Coronary artery (tissue), 2 donors: ENCODE measurements around the gene PHLDB2.

Source experiments
- DNase-seq: peaks from one replicate; pipeline ENCODE4 v3.0.0-alpha.2; 2017; ENCODE audit warnings: low spot score
- H3K27ac ChIP-seq, 2 donors: fragments of 200-600 bp; sonication (generic); one replicate each; pipeline ENCODE4 v1.5.1; 2016 to 2019
- H3K4me3 ChIP-seq: fragments of 200-600 bp; sonication (generic); 2 replicates; pipeline ENCODE4 v1.5.1; 2016; ENCODE audit warnings: mild to moderate bottlenecking, moderate library complexity
- CTCF ChIP-seq: fragments of 200-600 bp; sonication (generic); IDR thresholded peaks from one replicate; pipeline ENCODE4 v1.5.1; 2019; ENCODE audit warnings: antibody characterized with exemption

The PHLDB2 gene

GRCh38 chr3:111856501-111856900, 2.6 kb upstream of the PHLDB2 start:
- TF ChIP-seq CTCF: no peak
- Histone ChIP-seq H3K27ac (no peak overlapping the region), H3K4me3 (no peak overlapping the region)
- no peak for DNase-seq

- DNase-seq: no peak
- no peak overlapping the region for H3K4me3 ChIP-seq
- H3K27ac ChIP-seq: no peak overlapping the region
- no peak for TF ChIP-seq CTCF
These were observed 1.6 kb upstream of the PHLDB2 start for GRCh38 chr3:111857474-111857873.

GRCh38 chr3:111858642-111859041, 423 bp upstream of the PHLDB2 start:
- Histone ChIP-seq H3K4me3 (peak overlapping the region; percentile 89), H3K27ac (peak overlapping the region; percentile 95 to 99)
- no peak for TF ChIP-seq CTCF
- DNase-seq: no peak

- H3K4me3 ChIP-seq: peak overlapping the region; percentile 89
- peak; percentile 23 for TF ChIP-seq CTCF
- peak overlapping the region; percentile 95 to 99 for H3K27ac ChIP-seq
- peak; percentile 92 for DNase-seq
These were observed 1.2 kb downstream of the PHLDB2 start for GRCh38 chr3:111859974-111860859.

GRCh38 chr3:111861391-111861790, 2.3 kb downstream of the PHLDB2 start:
- no peak for DNase-seq
- Histone ChIP-seq H3K4me3 (peak overlapping the region; percentile 89), H3K27ac (peak overlapping the region; percentile 95 to 99)
- TF ChIP-seq CTCF: no peak

- peak overlapping the region; percentile 89 for H3K4me3 ChIP-seq
- H3K27ac ChIP-seq: peak overlapping the region; percentile 95 to 99
- DNase-seq: no peak
These were observed 3.4 kb downstream of the PHLDB2 start for GRCh38 chr3:111862415-111862814.

More at GRCh38 chr3:111862415-111862814, 3.4 kb downstream of the PHLDB2 start:
- TF ChIP-seq CTCF: no peak
